GM23338 (cell line): ENCODE results near the gene ZNF292.

Experiments used
- CREB1 ChIP-seq: fragments of 250-450 bp; sonication (Bioruptor Pico); IDR thresholded peaks from 2 replicates; pipeline ENCODE4 v1.5.0; 2020; ENCODE audit warnings: low read depth, mild to moderate bottlenecking, moderate library complexity
- CTCF ChIP-seq, 2 experiments: fragments of 200-600 bp in 1 of 2; sonication (generic) in 1 of 2; conservative IDR thresholded peaks; 2 replicates each; pipeline versions ENCODE4 v1.5.1 to v1.6.1; 2016 to 2017; ENCODE audit warnings: antibody characterized with exemption in 2 of 2, low read depth in 2 of 2, mild to moderate bottlenecking in 2 of 2, moderate library complexity in 1 of 2
- ETS1 ChIP-seq: IDR thresholded peaks from 2 replicates; pipeline ENCODE4 v1.6.1; 2016; ENCODE audit warnings: antibody characterized with exemption
- EZH2 ChIP-seq: fragments of 200-600 bp; sonication (generic); IDR thresholded peaks from one replicate; pipeline ENCODE4 v1.8.0; 2017; ENCODE audit warnings: antibody characterized with exemption, mild to moderate bottlenecking, low read depth; ENCODE audit not compliant: unreplicated experiment
- EZH2phosphoT487 ChIP-seq: fragments of 200-600 bp; sonication (generic); IDR thresholded peaks from one replicate; pipeline ENCODE4 v1.8.1; 2018; ENCODE audit warnings: antibody characterized with exemption; ENCODE audit not compliant: unreplicated experiment
- JUNB ChIP-seq: IDR thresholded peaks from one replicate; pipeline ENCODE4 v1.6.1; 2016; ENCODE audit warnings: antibody characterized with exemption; ENCODE audit not compliant: unreplicated experiment
- NANOG ChIP-seq: IDR thresholded peaks from 2 replicates; pipeline ENCODE4 v1.6.1; 2016; ENCODE audit warnings: antibody characterized with exemption, borderline replicate concordance
- POLR2AphosphoS5 ChIP-seq: IDR thresholded peaks from 2 replicates; pipeline ENCODE4 v1.6.1; 2016; ENCODE audit warnings: antibody characterized with exemption, low read depth
- REST ChIP-seq: IDR thresholded peaks from one replicate; pipeline ENCODE4 v1.6.1; 2018; ENCODE audit warnings: antibody characterized with exemption; ENCODE audit not compliant: unreplicated experiment
- STAT1 ChIP-seq: IDR thresholded peaks from one replicate; pipeline ENCODE4 v1.6.1; 2016; ENCODE audit warnings: antibody characterized with exemption; ENCODE audit not compliant: unreplicated experiment
- ZNF114 ChIP-seq: fragments of 250-450 bp; sonication (Bioruptor Pico); IDR thresholded peaks from 2 replicates; pipeline ENCODE4 v1.5.0; 2020; ENCODE audit warnings: mild to moderate bottlenecking, moderate library complexity
- ZNF331 ChIP-seq: fragments of 250-450 bp; sonication (Bioruptor Pico); IDR thresholded peaks from 2 replicates; pipeline ENCODE4 v1.5.0; 2020; ENCODE audit warnings: low read depth, mild to moderate bottlenecking, moderate library complexity
- ZNF462 ChIP-seq: fragments of 250-450 bp; sonication (Bioruptor Pico); IDR thresholded peaks from 2 replicates; pipeline ENCODE4 v1.5.0; 2020; ENCODE audit warnings: mild to moderate bottlenecking, moderate library complexity

- no peak for TF ChIP-seq CTCF (conservative IDR thresholded peaks at IDR 0.05; ENCODE audit: low read depth in 2 of 2)
- no peak for TF ChIP-seq EZH2
- no peak for TF ChIP-seq EZH2phosphoT487
- TF ChIP-seq ETS1 = no peak
- TF ChIP-seq POLR2AphosphoS5 = no peak
- no peak for TF ChIP-seq REST
- TF ChIP-seq JUNB = no peak
- no peak for TF ChIP-seq ZNF331 (CRISPR knock-in tag)
- no peak for TF ChIP-seq CREB1 (CRISPR knock-in tag)
- no peak for TF ChIP-seq ZNF114
- TF ChIP-seq STAT1 = no peak
- TF ChIP-seq NANOG = no peak
- TF ChIP-seq ZNF462 (CRISPR knock-in tag) = no peak
Observed at GRCh38 chr6:87118054-87118453, 37.3 kb upstream of the ZNF292 start.
